Spleen (tissue), 7 donors: ENCODE results near the gene PDPR.
"Not testable (repeated sequence)": the region's sequence is repeated elsewhere in the genome, so short reads cannot be mapped to it uniquely, and the experiment has no call there.

Source experiments
- POLR2A ChIP-seq, 3 donors: fragments of 450-650 bp; IDR thresholded peaks; one replicate each; pipeline ENCODE4 v1.5.1; 2017; ENCODE audit warnings: antibody characterized with exemption in 3 of 3, mild to moderate bottlenecking in 1 of 3
- TF ChIP-seq, protein P1 (sequence below), 11 experiments: fragments of 200-600 bp in 7 of 11; fragments of 450-650 bp in 4 of 11; sonication (generic) in 4 of 11; IDR thresholded peaks in 8 of 11; conservative IDR thresholded peaks in 3 of 11; 1 replicate in 7 of 11; 2 replicates in 4 of 11; pipeline versions ENCODE4 v1.4.0 to v1.8.0; 2016 to 2021; ENCODE audit warnings: antibody characterized with exemption in 11 of 11, inconsistent platforms in 4 of 11, mild to moderate bottlenecking in 1 of 11
- donor health status: DM: no; HTN: no; CAD: no; lungs with moderate emphysema.
- donor health status: DM: no; HTN: no; CAD: no.
- donor health status: DM: no; HTN: no; CAD: no.

GRCh38 chr16:70203508-70203907, 89.4 kb downstream of the PDPR start:
- TF ChIP-seq POLR2A (IDR thresholded peaks at IDR 0.05) = not testable (repeated sequence)
- TF ChIP-seq, protein P1, sequence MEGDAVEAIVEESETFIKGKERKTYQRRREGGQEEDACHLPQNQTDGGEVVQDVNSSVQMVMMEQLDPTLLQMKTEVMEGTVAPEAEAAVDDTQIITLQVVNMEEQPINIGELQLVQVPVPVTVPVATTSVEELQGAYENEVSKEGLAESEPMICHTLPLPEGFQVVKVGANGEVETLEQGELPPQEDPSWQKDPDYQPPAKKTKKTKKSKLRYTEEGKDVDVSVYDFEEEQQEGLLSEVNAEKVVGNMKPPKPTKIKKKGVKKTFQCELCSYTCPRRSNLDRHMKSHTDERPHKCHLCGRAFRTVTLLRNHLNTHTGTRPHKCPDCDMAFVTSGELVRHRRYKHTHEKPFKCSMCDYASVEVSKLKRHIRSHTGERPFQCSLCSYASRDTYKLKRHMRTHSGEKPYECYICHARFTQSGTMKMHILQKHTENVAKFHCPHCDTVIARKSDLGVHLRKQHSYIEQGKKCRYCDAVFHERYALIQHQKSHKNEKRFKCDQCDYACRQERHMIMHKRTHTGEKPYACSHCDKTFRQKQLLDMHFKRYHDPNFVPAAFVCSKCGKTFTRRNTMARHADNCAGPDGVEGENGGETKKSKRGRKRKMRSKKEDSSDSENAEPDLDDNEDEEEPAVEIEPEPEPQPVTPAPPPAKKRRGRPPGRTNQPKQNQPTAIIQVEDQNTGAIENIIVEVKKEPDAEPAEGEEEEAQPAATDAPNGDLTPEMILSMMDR (IDR thresholded peaks at IDR 0.05 in 8 of 11, conservative IDR thresholded peaks at IDR 0.05 in 3 of 11) = not testable (repeated sequence)
